Prostate gland (tissue), 1 donor: Measurements from ENCODE around the gene CPOX.

Source experiments
- POLR2A ChIP-seq: fragments of 450-650 bp; IDR thresholded peaks from one replicate; pipeline ENCODE4 v1.6.1; 2016; ENCODE audit warnings: antibody characterized with exemption, mild to moderate bottlenecking
- POLR2AphosphoS5 ChIP-seq: sonication (generic); formaldehyde crosslinking; IDR thresholded peaks from one replicate; pipeline ENCODE4 v1.6.1; 2017; ENCODE audit warnings: antibody characterized with exemption

DNA sequence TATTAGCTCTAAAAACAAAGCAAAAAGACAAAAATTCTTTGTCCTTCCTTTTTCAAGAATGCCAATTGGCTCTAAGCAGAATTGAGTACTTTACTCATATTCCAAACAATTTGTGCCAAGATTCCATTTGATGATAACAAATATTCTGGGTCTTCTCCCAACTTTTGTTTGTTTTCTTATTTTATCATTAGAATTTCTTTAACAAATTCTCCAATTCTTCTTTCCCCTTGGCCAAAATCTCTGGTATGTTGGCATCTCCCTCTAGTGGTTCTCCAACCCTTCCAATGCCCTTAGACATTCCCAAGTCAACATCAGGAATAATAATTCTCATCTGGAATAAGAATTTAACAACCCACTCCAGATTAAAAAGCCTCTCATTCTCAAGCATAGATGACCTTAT is 5.3 kb downstream of the CPOX start:
- no peak for TF ChIP-seq POLR2AphosphoS5
- TF ChIP-seq POLR2A: no peak
